Measurements from ENCODE around the gene TMEM242.

DNA sequence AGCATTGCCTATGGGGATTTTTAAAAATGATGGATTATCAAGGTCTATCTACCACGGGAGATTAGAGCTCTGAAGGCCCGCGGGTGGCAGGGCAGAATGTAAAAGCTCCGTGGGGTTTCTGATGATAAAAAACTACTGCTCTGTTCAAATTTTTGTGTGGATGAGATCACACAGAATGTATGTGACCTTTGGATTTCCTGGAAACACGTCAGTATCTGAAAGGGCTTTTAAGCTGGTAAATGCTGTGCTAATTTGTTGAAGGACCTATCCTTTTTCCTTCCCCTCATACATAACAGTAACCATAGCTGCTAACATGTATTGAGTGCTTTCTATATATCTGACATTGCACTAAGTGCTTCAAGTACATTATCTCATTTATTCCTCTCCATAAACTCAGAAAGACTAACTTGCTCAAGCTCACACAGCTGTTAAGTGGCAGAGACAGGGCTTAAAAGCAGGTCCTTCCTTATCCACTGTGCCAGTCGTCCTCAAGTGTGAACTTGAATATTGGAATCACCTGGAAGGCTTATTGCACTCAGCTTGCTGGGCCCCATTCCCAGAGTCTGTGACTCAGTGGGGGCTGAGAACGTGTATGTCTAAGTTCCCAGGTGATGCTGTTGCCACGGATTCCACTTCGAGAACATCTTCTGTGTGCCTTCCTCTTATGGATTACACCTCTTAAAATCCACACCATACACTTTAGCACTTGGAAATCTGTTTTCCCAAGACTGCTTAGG is 1.9 kb upstream of the TMEM242 start:
- TF ChIP-seq, protein P1, sequence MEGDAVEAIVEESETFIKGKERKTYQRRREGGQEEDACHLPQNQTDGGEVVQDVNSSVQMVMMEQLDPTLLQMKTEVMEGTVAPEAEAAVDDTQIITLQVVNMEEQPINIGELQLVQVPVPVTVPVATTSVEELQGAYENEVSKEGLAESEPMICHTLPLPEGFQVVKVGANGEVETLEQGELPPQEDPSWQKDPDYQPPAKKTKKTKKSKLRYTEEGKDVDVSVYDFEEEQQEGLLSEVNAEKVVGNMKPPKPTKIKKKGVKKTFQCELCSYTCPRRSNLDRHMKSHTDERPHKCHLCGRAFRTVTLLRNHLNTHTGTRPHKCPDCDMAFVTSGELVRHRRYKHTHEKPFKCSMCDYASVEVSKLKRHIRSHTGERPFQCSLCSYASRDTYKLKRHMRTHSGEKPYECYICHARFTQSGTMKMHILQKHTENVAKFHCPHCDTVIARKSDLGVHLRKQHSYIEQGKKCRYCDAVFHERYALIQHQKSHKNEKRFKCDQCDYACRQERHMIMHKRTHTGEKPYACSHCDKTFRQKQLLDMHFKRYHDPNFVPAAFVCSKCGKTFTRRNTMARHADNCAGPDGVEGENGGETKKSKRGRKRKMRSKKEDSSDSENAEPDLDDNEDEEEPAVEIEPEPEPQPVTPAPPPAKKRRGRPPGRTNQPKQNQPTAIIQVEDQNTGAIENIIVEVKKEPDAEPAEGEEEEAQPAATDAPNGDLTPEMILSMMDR (IDR thresholded peaks at IDR 0.05 in 8 of 11, conservative IDR thresholded peaks at IDR 0.05 in 3 of 11), result no peak
- no peak for TF ChIP-seq POLR2A (IDR thresholded peaks at IDR 0.05)
- TF ChIP-seq POLR2AphosphoS5 (IDR thresholded peaks at IDR 0.05), result no peak

Measured in spleen (tissue), 7 donors.